ENCODE data around the gene EVX2. TPM values are rescaled to one million over a fixed set of nuclear protein-coding genes. Genes with fewer than 3 reads are reported as not detected.
A peak's percentile ranks its signal among the peaks of the same experiment; 100 is the strongest.

EVX2 gene
- total RNA-seq, 8 experiments from 2014 or later = 0.04 to 0.21 (median 0.09) TPM; not detected in 1

- Histone ChIP-seq H3K4me3 (peak overlapping the region; percentile 55 to 99 (median 80)), H3K27ac (no peak overlapping the region), H3K4me1 (replicated peaks in 1 of 2) (peaks cover 16 to 21% of the 10 kb centered on the region in 2 donors)
- in situ Hi-C loops (cut with MboI; ENCODE audit: low pct_unique_long_range_greater_than_20kb in 2 of 9, low sequenced_read_pairs in 9 of 9, unreplicated experiment in 9 of 9) = loop anchor here (5.0 to 25.0 kb wide), 14 partner anchors 335 to 1635 kb away; no protein-coding TSS in a partner anchor
- no peak for ATAC-seq (replicated peaks in 6 of 8)
- 1 to 17% (median 9%) methylated on average over 10 to 13 of the region's 13 CpGs for WGBS, 10 experiments
These were observed 43.4 kb upstream of the EVX2 start for GRCh38 chr2:176126929-176127773.

DNA sequence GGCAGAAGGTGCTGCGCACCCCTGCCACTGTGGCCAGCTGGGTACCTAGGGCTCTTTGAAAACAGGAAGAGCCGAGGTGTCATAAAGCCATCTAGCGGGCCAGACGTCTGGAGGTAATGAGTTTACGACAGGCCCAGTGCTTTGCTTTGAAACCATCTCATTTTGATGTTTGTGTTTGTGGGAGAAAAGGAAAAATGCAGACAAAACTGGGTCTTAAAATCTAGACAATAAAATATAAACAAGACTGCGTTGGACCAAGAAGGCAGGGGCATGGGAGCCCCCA, 42.0 kb upstream of the EVX2 start:
- ATAC-seq (replicated peaks in 6 of 8) = no peak
- 58 to 100% (median 75%) methylated on average over 1 to 5 of the region's 6 CpGs; no CpG with 5 or more reads in 2 of the 10 experiments for WGBS, 10 experiments
- no peak overlapping the region for H3K4me3 ChIP-seq
- in situ Hi-C loops (cut with MboI; ENCODE audit: low pct_unique_long_range_greater_than_20kb in 2 of 9, low sequenced_read_pairs in 9 of 9, unreplicated experiment in 9 of 9) = loop anchor here (5.0 to 25.0 kb wide), 14 partner anchors 337 to 1637 kb away; no protein-coding TSS in a partner anchor
- peaks cover 16 to 21% of the 10 kb centered on the region in 2 donors for H3K4me1 ChIP-seq (replicated peaks in 1 of 2)
- no peak overlapping the region for H3K27ac ChIP-seq

- Histone ChIP-seq H3K4me1 (replicated peaks in 1 of 2) (peaks cover 16 to 21% of the 10 kb centered on the region in 2 donors), H3K27ac (no peak overlapping the region), H3K4me3 (peak overlapping the region in 1 of 5 donors; percentile 93)
- no peak for ATAC-seq (replicated peaks in 6 of 8)
- 61 to 100% (median 91%) methylated on average over 2 to 4 of the region's 9 CpGs; no CpG with 5 or more reads in 6 of the 10 experiments for WGBS, 10 experiments
- in situ Hi-C loops (cut with MboI; ENCODE audit: low pct_unique_long_range_greater_than_20kb in 2 of 9, low sequenced_read_pairs in 9 of 9, unreplicated experiment in 9 of 9) = loop anchor here (5.0 to 25.0 kb wide), 14 partner anchors 337 to 1637 kb away; no protein-coding TSS in a partner anchor
These were observed 41.4 kb upstream of the EVX2 start for GRCh38 chr2:176124947-176125771.

- H3K27ac ChIP-seq = no peak overlapping the region
- WGBS, 10 experiments = 20 to 100% (median 68%) methylated on average over 3 to 15 of the region's 34 CpGs; no CpG with 5 or more reads in 2 of the 10 experiments
- in situ Hi-C loops (cut with MboI; ENCODE audit: low pct_unique_long_range_greater_than_20kb in 2 of 9, low sequenced_read_pairs in 9 of 9, unreplicated experiment in 9 of 9) = loop anchor here in 8 of 9 experiments (10.0 to 25.0 kb wide), 7 partner anchors 510 to 1638 kb away; no protein-coding TSS in a partner anchor
- peaks cover 16 to 21% of the 10 kb centered on the region in 2 donors for H3K4me1 ChIP-seq (replicated peaks in 1 of 2)
- H3K4me3 ChIP-seq = peak overlapping the region; percentile 52 to 93 (median 76)
- ATAC-seq (replicated peaks in 6 of 8) = no peak
These were observed 40.6 kb upstream of the EVX2 start for GRCh38 chr2:176124110-176124946.

GRCh38 chr2:176123411-176124109, 39.8 kb upstream of the EVX2 start:
- Histone ChIP-seq H3K4me1 (replicated peaks in 1 of 2) (peaks cover 16 to 21% of the 10 kb centered on the region in 2 donors), H3K27ac (no peak overlapping the region), H3K4me3 (peak overlapping the region; percentile 52 to 93 (median 76))
- in situ Hi-C loops (cut with MboI; ENCODE audit: low pct_unique_long_range_greater_than_20kb in 2 of 9, low sequenced_read_pairs in 9 of 9, unreplicated experiment in 9 of 9) = loop anchor here in 8 of 9 experiments (10.0 to 25.0 kb wide), 7 partner anchors 511 to 1639 kb away; no protein-coding TSS in a partner anchor
- ATAC-seq (replicated peaks in 6 of 8) = peak in 1 of 8 experiments; percentile 10
- 0 to 92% (median 39%) methylated on average over 3 to 18 of the region's 40 CpGs; no CpG with 5 or more reads in 2 of the 10 experiments for WGBS, 10 experiments

GRCh38 chr2:176122683-176123410, 39.1 kb upstream of the EVX2 start, which contains the start of gene HOXD9:
TSS of gene HOXD9 (plus strand) at chr2:176122719. CDS start at chr2:176122769, 50 bp downstream.
- ATAC-seq (replicated peaks in 6 of 8) = peak; percentile 62 to 92 (median 88)
- in situ Hi-C loops (cut with MboI; ENCODE audit: low pct_unique_long_range_greater_than_20kb in 2 of 9, low sequenced_read_pairs in 9 of 9, unreplicated experiment in 9 of 9) = loop anchor here in 8 of 9 experiments (10.0 to 25.0 kb wide), 7 partner anchors 512 to 1639 kb away; no protein-coding TSS in a partner anchor
- H3K27ac ChIP-seq = peak within 1 kb of the TSS in 1 of 2 donors; percentile 22
- WGBS, 10 experiments = 0% methylated on average over 5 to 9 of the region's 84 CpGs; no CpG with 5 or more reads in 8 of the 10 experiments
- H3K4me3 ChIP-seq = peak within 1 kb of the TSS; percentile 52 to 93 (median 76)
- H3K4me1 ChIP-seq (replicated peaks in 1 of 2) = peaks cover 13 to 15% of the 10 kb centered on the region in 2 donors

GRCh38 chr2:176122052-176122682, 38.4 kb upstream of the EVX2 start:
- Histone ChIP-seq H3K27ac (peak overlapping the region in 1 of 2 donors; percentile 22), H3K4me1 (replicated peaks in 1 of 2) (peaks cover 6 to 9% of the 10 kb centered on the region in 2 donors), H3K4me3 (peak overlapping the region; percentile 52 to 93 (median 76))
- peak; percentile 25 to 68 (median 62) for ATAC-seq (replicated peaks in 6 of 8)
- 0 to 57% (median 1%) methylated on average over 3 to 30 of the region's 47 CpGs; no CpG with 5 or more reads in 6 of the 10 experiments for WGBS, 10 experiments
- in situ Hi-C loops (cut with MboI; ENCODE audit: low pct_unique_long_range_greater_than_20kb in 2 of 9, low sequenced_read_pairs in 9 of 9, unreplicated experiment in 9 of 9) = loop anchor here in 8 of 9 experiments (10.0 to 25.0 kb wide), 7 partner anchors 513 to 1640 kb away; no protein-coding TSS in a partner anchor

DNA sequence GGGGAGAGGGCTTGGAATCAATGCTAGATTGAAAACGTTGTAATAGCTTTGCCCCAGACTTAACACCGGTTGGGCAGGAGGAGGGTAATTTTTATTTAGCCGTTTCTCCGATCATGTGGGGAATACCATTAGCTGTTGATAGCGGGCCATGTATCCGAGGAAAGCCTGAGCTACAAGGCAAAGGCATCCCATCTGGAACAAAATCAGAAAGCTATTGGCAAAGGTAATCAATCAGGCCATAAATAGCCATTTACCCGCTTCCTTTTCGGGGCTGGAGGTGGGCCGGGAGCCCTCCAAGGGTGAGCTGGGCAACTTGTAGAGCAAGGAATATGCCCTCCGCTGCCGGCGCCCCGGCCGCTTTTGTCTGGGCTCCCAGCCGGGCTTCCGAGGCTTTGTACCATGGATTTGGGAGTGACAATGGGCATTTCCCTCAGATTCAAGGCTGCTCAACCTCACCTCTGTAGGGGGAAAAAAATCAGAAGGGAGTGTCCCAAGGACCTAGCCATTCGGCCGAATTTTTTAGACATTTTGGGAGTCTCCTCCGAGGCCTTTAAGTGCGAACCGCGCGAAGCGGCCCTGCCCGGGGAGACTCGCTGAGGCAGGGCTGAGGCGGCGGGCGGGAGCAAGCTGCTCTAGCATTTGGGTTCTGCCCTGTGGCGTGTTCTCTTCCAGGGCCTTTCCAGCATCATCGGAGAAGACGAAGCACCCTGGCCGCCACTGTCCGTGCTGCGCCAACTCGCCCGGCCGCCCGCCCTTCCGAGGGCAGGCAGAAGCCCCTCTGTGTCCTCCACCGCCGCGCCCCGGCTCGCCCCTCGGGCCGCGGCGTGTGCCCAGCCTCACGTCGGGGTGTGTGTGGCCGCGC, 37.7 kb upstream of the EVX2 start:
- 0 to 95% (median 20%) methylated on average over 2 to 25 of the region's 53 CpGs; no CpG with 5 or more reads in 1 of the 10 experiments for WGBS, 10 experiments
- Histone ChIP-seq H3K4me1 (replicated peaks in 1 of 2) (peaks cover 2 to 8% of the 10 kb centered on the region in 2 donors), H3K4me3 (peak overlapping the region; percentile 52 to 93 (median 76)), H3K27ac (no peak overlapping the region)
- no peak for ATAC-seq (replicated peaks in 6 of 8)
- in situ Hi-C loops (cut with MboI; ENCODE audit: low pct_unique_long_range_greater_than_20kb in 2 of 9, low sequenced_read_pairs in 9 of 9, unreplicated experiment in 9 of 9) = loop anchor here in 8 of 9 experiments (10.0 to 25.0 kb wide), 7 partner anchors 513 to 1641 kb away; no protein-coding TSS in a partner anchor

DNA sequence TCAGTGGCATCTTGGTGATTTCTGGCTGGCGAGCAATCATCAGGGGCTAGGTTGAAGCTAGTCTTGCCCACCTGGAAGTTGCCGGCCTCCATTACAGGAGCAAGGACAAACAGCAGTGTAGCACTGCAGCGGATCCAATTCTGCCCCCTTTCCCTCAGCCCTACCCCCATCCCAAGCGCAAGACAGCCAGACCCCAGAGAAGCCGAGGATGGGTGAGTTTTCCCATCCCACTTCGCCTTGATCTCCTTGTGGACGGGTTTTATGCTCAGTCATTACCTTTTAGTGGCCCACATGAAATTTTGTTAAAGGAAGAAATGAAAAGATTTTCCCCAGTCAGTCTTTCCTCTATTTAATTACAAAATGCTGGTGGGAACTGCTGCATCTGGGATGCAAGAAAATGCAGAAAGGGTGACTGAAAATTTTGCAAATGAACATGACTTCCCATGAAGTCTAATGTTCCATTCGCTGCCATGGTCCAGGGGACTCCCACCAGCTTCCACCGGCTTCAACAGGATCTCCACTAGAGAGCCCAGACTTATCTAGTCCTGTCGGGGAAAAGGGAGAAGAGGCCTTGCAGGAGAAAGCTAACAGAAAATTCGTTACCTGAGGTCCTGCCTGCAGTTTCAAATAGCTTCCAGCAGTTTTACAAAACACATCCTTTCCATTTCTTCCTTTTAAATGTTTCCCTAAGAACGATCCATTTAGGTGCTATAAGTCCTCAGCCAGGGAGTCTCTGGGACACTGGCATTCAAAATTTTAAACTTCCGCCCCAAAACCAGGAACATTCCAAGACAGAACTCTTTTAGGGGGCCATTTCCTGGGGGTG, 36.8 kb upstream of the EVX2 start:
- Histone ChIP-seq H3K27ac (no peak overlapping the region), H3K4me1 (replicated peaks in 1 of 2) (peaks cover 2 to 8% of the 10 kb centered on the region in 2 donors), H3K4me3 (no peak overlapping the region)
- in situ Hi-C loops (cut with MboI; ENCODE audit: low pct_unique_long_range_greater_than_20kb in 2 of 9, low sequenced_read_pairs in 9 of 9, unreplicated experiment in 9 of 9) = loop anchor here in 8 of 9 experiments (10.0 to 25.0 kb wide), 7 partner anchors 514 to 1642 kb away; no protein-coding TSS in a partner anchor
- ATAC-seq (replicated peaks in 6 of 8) = no peak
- 7 to 100% (median 55%) methylated on average over 1 to 12 of the region's 13 CpGs for WGBS, 10 experiments
